Spleen (tissue), 11 donors: Measurements from ENCODE around the gene TOR4A. TPM values are rescaled to one million over a fixed set of nuclear protein-coding genes. Genes with fewer than 3 reads are reported as not detected.

ENCODE experiments used
- DNase-seq: peaks from one replicate; pipeline ENCODE4 v3.0.0-alpha.2; 2020
- H3K27ac ChIP-seq, 8 donors: fragments of 200-600 bp; sonication (generic) in 7 of 8; 1 replicate in 4 of 8; 2 replicates in 4 of 8; pipeline versions ENCODE4 v1.5.0 to v1.8.0; 2016 to 2021; ENCODE audit warnings: inconsistent platforms in 4 of 8, mild to moderate bottlenecking in 4 of 8, moderate library complexity in 1 of 8
- H3K27me3 ChIP-seq, 7 donors: fragments of 200-600 bp; sonication (generic) in 6 of 7; replicated peaks in 1 of 7; 1 replicate in 4 of 7; 2 replicates in 3 of 7; pipeline versions ENCODE4 v1.5.0 to v1.8.0; 2016 to 2021; ENCODE audit warnings: inconsistent platforms in 3 of 7, mild to moderate bottlenecking in 1 of 7
- H3K36me3 ChIP-seq, 6 donors: fragments of 200-600 bp; sonication (generic) in 5 of 6; 1 replicate in 4 of 6; 2 replicates in 2 of 6; pipeline versions ENCODE4 v1.5.0 to v1.8.0; 2016 to 2021; ENCODE audit warnings: inconsistent platforms in 2 of 6
- H3K4me1 ChIP-seq, 6 donors: fragments of 200-600 bp; sonication (generic) in 5 of 6; 1 replicate in 3 of 6; 2 replicates in 3 of 6; pipeline versions ENCODE4 v1.5.0 to v1.8.0; 2016 to 2021; ENCODE audit warnings: inconsistent platforms in 3 of 6
- H3K4me3 ChIP-seq, 8 donors: fragments of 200-600 bp; sonication (generic) in 7 of 8; 1 replicate in 4 of 8; 2 replicates in 4 of 8; pipeline versions ENCODE4 v1.5.0 to v1.8.0; 2016 to 2021; ENCODE audit warnings: inconsistent platforms in 4 of 8, mild to moderate bottlenecking in 4 of 8, moderate library complexity in 2 of 8
- H3K9me3 ChIP-seq, 8 donors: fragments of 200-600 bp; sonication (generic) in 7 of 8; 1 replicate in 4 of 8; 2 replicates in 4 of 8; pipeline versions ENCODE4 v1.5.0 to v1.8.0; 2016 to 2021; ENCODE audit warnings: inconsistent platforms in 4 of 8
- POLR2A ChIP-seq, 3 donors: fragments of 450-650 bp; IDR thresholded peaks; one replicate each; pipeline ENCODE4 v1.5.1; 2017; ENCODE audit warnings: antibody characterized with exemption in 3 of 3, mild to moderate bottlenecking in 1 of 3
- POLR2AphosphoS5 ChIP-seq, 3 donors: sonication (generic); formaldehyde crosslinking; IDR thresholded peaks; one replicate each; pipeline ENCODE4 v1.5.1; 2017; ENCODE audit warnings: antibody characterized with exemption in 3 of 3
- WGBS, 5 donors: extraction: QIAGEN DNeasy Blood & Tissue Kit in 3 of 5; methylation state at CpG; one replicate each; pipeline versions ENCODE4 v1.1.5 to v1.1.7; 2013 to 2018; 5-methylcytosine and 5-hydroxymethylcytosine counted together
- intact Hi-C: fragments of 100-400 bp; cut with DNase I; formaldehyde crosslinking; loops from one replicate; pipeline ENCODE4 v1.15.0; 2023; ENCODE audit warnings: low total_unique reads
- polyA plus RNA-seq, 3 donors: library from polyadenylated mRNA; stranded (reverse); fragments of 200-250 nt; gene quantifications; one replicate each; pipeline ENCODE4 v1.2.1, GENCODE V29; 2013
- total RNA-seq, 7 donors: library from RNA; depleted of rRNA in 3 of 7; stranded (reverse); fragments of >200 nt in 3 of 7; fragmentation: NEBNext Ultra II Directional in 4 of 7; extraction: Animal tissue kit (Norgen Biotek cat#: 25700) in 4 of 7; gene quantifications; one replicate each; pipeline versions ENCODE4 v1.1.0 to v1.2.1, GENCODE V29; 2016 to 2021
- TF ChIP-seq, protein P1 (sequence below), 11 experiments: fragments of 200-600 bp in 7 of 11; fragments of 450-650 bp in 4 of 11; sonication (generic) in 4 of 11; IDR thresholded peaks in 8 of 11; conservative IDR thresholded peaks in 3 of 11; 1 replicate in 7 of 11; 2 replicates in 4 of 11; pipeline versions ENCODE4 v1.4.0 to v1.8.0; 2016 to 2021; ENCODE audit warnings: antibody characterized with exemption in 11 of 11, inconsistent platforms in 4 of 11, mild to moderate bottlenecking in 1 of 11
- donor health status: healthy with polysubstance abuse.
- donor health status: DM: no; HTN: no; CAD: no; lungs with moderate emphysema.
- donor health status: DM: no; HTN: no; CAD: no.
- donor health status: Bipolar disorder and iron deficiency.
- donor health status: healthy.
- donor health status: DM: no; HTN: no; CAD: no.
- donor health status: DM: yes; HTN: yes; CAD: no.

The TOR4A gene
- total and polyA plus RNA-seq, 10 donors = 3.2 to 39.9 (median 26.2) TPM

- DNase-seq = peak; percentile 63
- H3K27me3 ChIP-seq = no peaks in the 10 kb centered on the region
- WGBS, 5 donors = 93 to 96% (median 95%) methylated on average over 22 of the region's 22 CpGs
- H3K36me3 ChIP-seq = peaks cover 0 to 84% (median 37%) of the 10 kb centered on the region in 6 donors
- no peak overlapping the region for H3K4me3 ChIP-seq
- H3K4me1 ChIP-seq = peaks cover 4 to 37% (median 17%) of the 10 kb centered on the region in 6 donors
- H3K27ac ChIP-seq = no peak overlapping the region
- TF ChIP-seq POLR2A (IDR thresholded peaks at IDR 0.05) = no peak
- TF ChIP-seq, protein P1, sequence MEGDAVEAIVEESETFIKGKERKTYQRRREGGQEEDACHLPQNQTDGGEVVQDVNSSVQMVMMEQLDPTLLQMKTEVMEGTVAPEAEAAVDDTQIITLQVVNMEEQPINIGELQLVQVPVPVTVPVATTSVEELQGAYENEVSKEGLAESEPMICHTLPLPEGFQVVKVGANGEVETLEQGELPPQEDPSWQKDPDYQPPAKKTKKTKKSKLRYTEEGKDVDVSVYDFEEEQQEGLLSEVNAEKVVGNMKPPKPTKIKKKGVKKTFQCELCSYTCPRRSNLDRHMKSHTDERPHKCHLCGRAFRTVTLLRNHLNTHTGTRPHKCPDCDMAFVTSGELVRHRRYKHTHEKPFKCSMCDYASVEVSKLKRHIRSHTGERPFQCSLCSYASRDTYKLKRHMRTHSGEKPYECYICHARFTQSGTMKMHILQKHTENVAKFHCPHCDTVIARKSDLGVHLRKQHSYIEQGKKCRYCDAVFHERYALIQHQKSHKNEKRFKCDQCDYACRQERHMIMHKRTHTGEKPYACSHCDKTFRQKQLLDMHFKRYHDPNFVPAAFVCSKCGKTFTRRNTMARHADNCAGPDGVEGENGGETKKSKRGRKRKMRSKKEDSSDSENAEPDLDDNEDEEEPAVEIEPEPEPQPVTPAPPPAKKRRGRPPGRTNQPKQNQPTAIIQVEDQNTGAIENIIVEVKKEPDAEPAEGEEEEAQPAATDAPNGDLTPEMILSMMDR (IDR thresholded peaks at IDR 0.05 in 8 of 11, conservative IDR thresholded peaks at IDR 0.05 in 3 of 11) = no peak
- TF ChIP-seq POLR2AphosphoS5 (IDR thresholded peaks at IDR 0.05) = peak in 1 of 3 donors; percentile 48
- intact Hi-C loops = no loop called here
- no peaks in the 10 kb centered on the region for H3K9me3 ChIP-seq
These were observed 13.5 kb upstream of the TOR4A start for GRCh38 chr9:137264067-137264466.

DNA sequence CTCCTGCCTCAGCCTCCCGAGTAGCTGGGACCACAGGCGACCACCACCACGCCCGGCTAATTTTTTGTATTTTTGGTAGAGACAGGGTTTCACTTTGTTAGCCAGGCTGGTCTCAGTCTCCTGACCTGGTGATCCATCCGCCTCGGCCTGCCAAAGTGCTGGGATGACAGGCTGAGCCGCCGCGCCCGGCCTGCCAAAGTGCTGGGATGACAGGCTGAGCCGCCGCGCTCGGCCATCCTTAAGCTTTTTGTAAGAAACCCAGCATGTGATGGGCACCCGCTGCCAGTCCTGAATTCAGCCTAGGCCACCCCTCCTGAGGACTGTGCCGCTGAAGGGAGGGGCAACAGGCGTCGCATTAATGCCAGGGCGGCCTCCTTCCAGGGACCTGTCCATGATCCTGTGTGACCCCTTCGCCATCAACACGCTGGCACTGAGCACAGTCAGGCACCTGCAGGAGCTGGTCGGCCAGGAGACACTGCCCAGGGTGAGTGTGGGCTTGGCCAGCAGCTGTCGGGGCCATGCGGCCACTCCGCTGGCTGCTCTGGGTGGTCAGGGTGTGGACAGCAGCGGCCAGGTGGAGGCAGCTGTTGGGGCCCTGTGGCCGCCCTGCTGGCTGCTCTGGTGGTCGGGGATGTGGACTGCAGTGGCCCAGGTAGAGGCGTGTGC is 11.9 kb upstream of the TOR4A start:
- TF ChIP-seq POLR2AphosphoS5 (IDR thresholded peaks at IDR 0.05) (peak in 1 of 3 donors; percentile 34), POLR2A (IDR thresholded peaks at IDR 0.05) (no peak)
- TF ChIP-seq, protein P1 (IDR thresholded peaks at IDR 0.05 in 8 of 11, conservative IDR thresholded peaks at IDR 0.05 in 3 of 11) = no peak
- peak overlapping the region in 1 of 8 donors; percentile 14 for H3K27ac ChIP-seq
- intact Hi-C loops = no loop called here
- 93 to 97% (median 94%) methylated on average over 9 to 29 of the region's 29 CpGs for WGBS, 5 donors
- H3K27me3 ChIP-seq = no peaks in the 10 kb centered on the region
- H3K4me3 ChIP-seq = no peak overlapping the region
- no peaks in the 10 kb centered on the region for H3K9me3 ChIP-seq
- peaks cover 12 to 48% (median 30%) of the 10 kb centered on the region in 6 donors for H3K4me1 ChIP-seq
- peaks cover 0 to 92% (median 36%) of the 10 kb centered on the region in 6 donors for H3K36me3 ChIP-seq
- peak; percentile 64 for DNase-seq

GRCh38 chr9:137266162-137266527 is 11.4 kb upstream of the TOR4A start:
- Histone ChIP-seq H3K4me3 (no peak overlapping the region), H3K27me3 (no peaks in the 10 kb centered on the region), H3K9me3 (no peaks in the 10 kb centered on the region), H3K36me3 (peaks cover 0 to 93% (median 39%) of the 10 kb centered on the region in 6 donors), H3K27ac (peak overlapping the region in 1 of 8 donors; percentile 14), H3K4me1 (peaks cover 12 to 53% (median 34%) of the 10 kb centered on the region in 6 donors)
- no peak for TF ChIP-seq POLR2A (IDR thresholded peaks at IDR 0.05)
- TF ChIP-seq POLR2AphosphoS5 (IDR thresholded peaks at IDR 0.05) = peak in 1 of 3 donors; percentile 30
- DNase-seq = peak; percentile 65
- intact Hi-C loops = no loop called here
- 75 to 100% (median 92%) methylated on average over 2 to 15 of the region's 15 CpGs for WGBS, 5 donors

GRCh38 chr9:137266585-137267453 is 10.7 kb upstream of the TOR4A start:
- Histone ChIP-seq H3K27me3 (no peaks in the 10 kb centered on the region), H3K27ac (peak overlapping the region in 2 of 8 donors; percentile 14 to 70), H3K4me3 (no peak overlapping the region), H3K9me3 (no peaks in the 10 kb centered on the region), H3K36me3 (peaks cover 0 to 91% (median 41%) of the 10 kb centered on the region in 6 donors), H3K4me1 (peaks cover 12 to 60% (median 36%) of the 10 kb centered on the region in 6 donors)
- TF ChIP-seq POLR2A (IDR thresholded peaks at IDR 0.05) = no peak
- TF ChIP-seq, protein P1 (IDR thresholded peaks at IDR 0.05 in 8 of 11, conservative IDR thresholded peaks at IDR 0.05 in 3 of 11) = no peak
- TF ChIP-seq POLR2AphosphoS5 (IDR thresholded peaks at IDR 0.05) = peak in 1 of 3 donors; percentile 33
- WGBS, 5 donors = 90 to 95% (median 90%) methylated on average over 28 to 34 of the region's 34 CpGs
- peak; percentile 78 for DNase-seq
- intact Hi-C loops = no loop called here
